Prostate gland (tissue), 2 donors: ENCODE data around the gene GPATCH8. TPM values are rescaled to one million over a fixed set of nuclear protein-coding genes. Genes with fewer than 3 reads are reported as not detected.
"Not testable (repeated sequence)": the region's sequence is repeated elsewhere in the genome, so short reads cannot be mapped to it uniquely, and the experiment has no call there.

Experiments
- DNase-seq: peaks from one replicate; pipeline ENCODE4 v3.0.0-alpha.2; 2019; ENCODE audit warnings: low spot score
- H3K27ac ChIP-seq, 2 donors: fragments of 200-600 bp; sonication (generic); 2 replicates each; pipeline ENCODE4 v1.5.1; 2017 to 2019
- H3K27me3 ChIP-seq: fragments of 200-600 bp; sonication (generic); replicated peaks from 2 replicates; pipeline ENCODE4 v1.5.1; 2019; ENCODE audit not compliant: insufficient read depth
- H3K36me3 ChIP-seq, 2 donors: fragments of 200-600 bp; sonication (generic); 1 replicate in 1 of 2; 2 replicates in 1 of 2; pipeline versions ENCODE4 v1.5.1 to v1.8.1; 2017 to 2019
- H3K4me1 ChIP-seq: fragments of 200-600 bp; sonication (generic); replicated peaks from 2 replicates; pipeline ENCODE4 v1.5.1; 2019
- H3K4me3 ChIP-seq, 2 donors: fragments of 200-600 bp; sonication (generic); 2 replicates each; pipeline ENCODE4 v1.5.1; 2017 to 2019
- H3K9me3 ChIP-seq: fragments of 200-600 bp; sonication (generic); 2 replicates; pipeline ENCODE4 v1.5.1; 2017
- POLR2A ChIP-seq: fragments of 450-650 bp; IDR thresholded peaks from one replicate; pipeline ENCODE4 v1.6.1; 2016; ENCODE audit warnings: antibody characterized with exemption, mild to moderate bottlenecking
- POLR2AphosphoS5 ChIP-seq: sonication (generic); formaldehyde crosslinking; IDR thresholded peaks from one replicate; pipeline ENCODE4 v1.6.1; 2017; ENCODE audit warnings: antibody characterized with exemption
- WGBS: methylation state at CpG from one replicate; pipeline ENCODE4 v1.1.5; 2018; 5-methylcytosine and 5-hydroxymethylcytosine counted together
- intact Hi-C: fragments of 100-400 bp; cut with DNase I; formaldehyde crosslinking; loops from one replicate; pipeline ENCODE4 v1.14.2; 2022
- total RNA-seq, 2 donors: library from RNA; depleted of rRNA; stranded (reverse); fragments of >200 nt; gene quantifications; one replicate each; pipeline ENCODE4 v1.1.0, GENCODE V29; 2016
- TF ChIP-seq, protein P1 (sequence below), 4 experiments: fragments of 200-600 bp in 2 of 4; fragments of 450-650 bp in 2 of 4; sonication (generic) in 2 of 4; IDR thresholded peaks; 1 replicate in 3 of 4; 2 replicates in 1 of 4; pipeline ENCODE4 v1.5.1; 2016 to 2019; ENCODE audit warnings: antibody characterized with exemption in 4 of 4, mild to moderate bottlenecking in 2 of 4, moderate library complexity in 2 of 4

The GPATCH8 gene
- total RNA-seq, 2 donors from 2014 or later, result 25.2 to 42.8 TPM

- H3K4me1 ChIP-seq, result no peaks in the 10 kb centered on the region
- H3K27ac ChIP-seq, result no peak overlapping the region
- WGBS, result 69% methylated on average over 3 of the region's 3 CpGs
- intact Hi-C loops, result no loop called here
- no peaks in the 10 kb centered on the region for H3K9me3 ChIP-seq
- no peak overlapping the region for H3K4me3 ChIP-seq
- no peaks in the 10 kb centered on the region for H3K27me3 ChIP-seq
- H3K36me3 ChIP-seq, result no peaks in the 10 kb centered on the region
- TF ChIP-seq POLR2A (no peak), POLR2AphosphoS5 (no peak)
- TF ChIP-seq, protein P1, sequence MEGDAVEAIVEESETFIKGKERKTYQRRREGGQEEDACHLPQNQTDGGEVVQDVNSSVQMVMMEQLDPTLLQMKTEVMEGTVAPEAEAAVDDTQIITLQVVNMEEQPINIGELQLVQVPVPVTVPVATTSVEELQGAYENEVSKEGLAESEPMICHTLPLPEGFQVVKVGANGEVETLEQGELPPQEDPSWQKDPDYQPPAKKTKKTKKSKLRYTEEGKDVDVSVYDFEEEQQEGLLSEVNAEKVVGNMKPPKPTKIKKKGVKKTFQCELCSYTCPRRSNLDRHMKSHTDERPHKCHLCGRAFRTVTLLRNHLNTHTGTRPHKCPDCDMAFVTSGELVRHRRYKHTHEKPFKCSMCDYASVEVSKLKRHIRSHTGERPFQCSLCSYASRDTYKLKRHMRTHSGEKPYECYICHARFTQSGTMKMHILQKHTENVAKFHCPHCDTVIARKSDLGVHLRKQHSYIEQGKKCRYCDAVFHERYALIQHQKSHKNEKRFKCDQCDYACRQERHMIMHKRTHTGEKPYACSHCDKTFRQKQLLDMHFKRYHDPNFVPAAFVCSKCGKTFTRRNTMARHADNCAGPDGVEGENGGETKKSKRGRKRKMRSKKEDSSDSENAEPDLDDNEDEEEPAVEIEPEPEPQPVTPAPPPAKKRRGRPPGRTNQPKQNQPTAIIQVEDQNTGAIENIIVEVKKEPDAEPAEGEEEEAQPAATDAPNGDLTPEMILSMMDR (IDR thresholded peaks at IDR 0.05), result no peak
- DNase-seq, result no peak
Measured at GRCh38 chr17:44523672-44523972, 20.4 kb upstream of the GPATCH8 start.

DNA sequence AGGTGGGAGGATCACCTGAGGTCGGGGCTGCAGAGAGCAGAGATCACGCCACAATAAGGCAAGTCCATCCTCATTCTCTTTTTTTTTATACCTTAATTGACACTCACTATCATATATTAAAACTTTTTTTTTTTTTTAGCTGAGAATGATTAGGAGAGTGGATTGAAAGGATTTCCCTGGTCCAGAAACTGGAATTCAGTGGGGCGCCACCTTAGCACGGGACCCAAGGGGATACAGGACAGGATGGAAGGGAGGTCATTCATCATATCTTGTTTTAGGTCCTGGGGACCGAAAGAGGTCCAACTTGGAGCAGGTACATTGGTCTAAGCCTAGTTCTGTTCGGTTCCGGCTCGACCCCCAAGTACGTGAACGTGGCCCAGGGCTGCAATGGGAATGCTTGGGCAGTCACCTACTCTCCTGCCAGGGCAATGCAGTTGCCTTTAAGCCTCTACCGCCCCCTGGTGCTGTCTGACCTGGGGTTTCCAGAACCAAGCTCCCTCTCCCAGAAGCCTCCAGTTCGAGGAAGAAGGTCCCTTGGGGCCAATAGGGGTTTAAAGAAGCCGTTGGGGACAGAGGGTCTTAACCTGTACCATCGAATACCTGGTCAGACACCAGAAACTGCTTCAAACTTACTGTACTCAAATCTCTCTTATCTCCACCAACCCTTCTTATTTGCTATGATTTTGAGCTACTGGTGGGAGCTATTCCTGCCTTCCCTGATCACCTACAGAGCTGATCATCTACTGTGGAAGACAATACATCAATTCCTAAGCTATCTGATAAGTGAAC, 19.9 kb upstream of the GPATCH8 start:
- no peak overlapping the region for H3K4me3 ChIP-seq
- no peaks in the 10 kb centered on the region for H3K4me1 ChIP-seq
- TF ChIP-seq, protein P1 (IDR thresholded peaks at IDR 0.05), result peak in 3 of 4 experiments; percentile 34 to 53 (median 44)
- TF ChIP-seq POLR2AphosphoS5, result no peak
- no peak for TF ChIP-seq POLR2A
- H3K9me3 ChIP-seq, result no peaks in the 10 kb centered on the region
- peak; percentile 30 for DNase-seq
- intact Hi-C loops, result no loop called here
- 61% methylated on average over 14 of the region's 14 CpGs for WGBS
- no peaks in the 10 kb centered on the region for H3K27me3 ChIP-seq
- H3K27ac ChIP-seq, result no peak overlapping the region
- H3K36me3 ChIP-seq, result no peaks in the 10 kb centered on the region

- no peak overlapping the region for H3K4me3 ChIP-seq
- no peak for DNase-seq
- H3K36me3 ChIP-seq, result no peaks in the 10 kb centered on the region
- TF ChIP-seq POLR2A (no peak), POLR2AphosphoS5 (no peak)
- TF ChIP-seq, protein P1 (IDR thresholded peaks at IDR 0.05), result no peak
- no peak overlapping the region for H3K27ac ChIP-seq
- 29% methylated on average over 3 of the region's 3 CpGs for WGBS
- no peaks in the 10 kb centered on the region for H3K27me3 ChIP-seq
- no peaks in the 10 kb centered on the region for H3K9me3 ChIP-seq
- H3K4me1 ChIP-seq, result no peaks in the 10 kb centered on the region
- intact Hi-C loops, result no loop called here
Measured at GRCh38 chr17:44518032-44518431, 14.8 kb upstream of the GPATCH8 start.

GRCh38 chr17:44511241-44512134, 8.3 kb upstream of the GPATCH8 start:
- H3K27ac ChIP-seq, H3K9me3 ChIP-seq, H3K4me1 ChIP-seq, intact Hi-C loops, H3K36me3 ChIP-seq, H3K27me3 ChIP-seq, H3K4me3 ChIP-seq, DNase-seq: not testable (repeated sequence)
- 29% methylated on average over 14 of the region's 14 CpGs for WGBS

DNA sequence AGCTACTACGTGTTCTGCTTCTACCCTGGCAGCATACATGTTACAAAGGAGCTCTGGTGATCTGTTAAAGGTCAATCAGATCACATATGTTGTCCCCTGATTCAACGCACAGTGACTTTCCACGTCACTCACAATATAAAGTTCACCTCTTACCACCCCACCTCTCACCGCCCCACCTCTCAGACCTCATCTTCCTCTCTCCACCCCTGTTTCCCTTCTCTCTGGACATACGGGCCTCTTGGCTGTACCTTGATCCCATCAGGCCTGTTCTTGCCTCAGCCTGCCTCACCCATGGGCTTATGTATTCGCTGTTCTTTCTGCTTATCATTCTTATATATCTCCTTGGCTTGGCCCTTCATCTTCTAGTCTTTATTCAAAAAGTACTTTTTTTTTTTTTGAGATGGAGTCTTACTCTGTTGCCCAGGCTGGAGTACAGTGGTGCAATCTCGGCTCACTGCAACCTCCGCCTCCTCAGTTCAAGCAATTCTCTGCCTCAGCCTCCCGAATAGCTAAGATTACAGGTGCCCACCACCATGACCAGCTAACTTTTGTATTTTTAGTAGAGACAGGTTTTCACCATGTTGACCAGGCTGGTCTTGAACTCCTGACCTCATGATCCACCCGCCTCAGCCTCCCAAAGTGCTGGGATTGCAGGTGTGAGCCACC, 3.9 kb upstream of the GPATCH8 start:
- not testable (repeated sequence) for H3K36me3 ChIP-seq, H3K4me3 ChIP-seq, H3K9me3 ChIP-seq, H3K27me3 ChIP-seq, DNase-seq, H3K4me1 ChIP-seq, H3K27ac ChIP-seq
- intact Hi-C loops, result loop anchor here (10.0 kb wide), 1 partner anchor 112 kb away; no protein-coding TSS in a partner anchor
- WGBS, result 83% methylated on average over 10 of the region's 10 CpGs
